KOPT-K1 (cell line): Measurements from ENCODE around the gene CHD2.

Experiments
- H3K27ac ChIP-seq: fragments of 200-600 bp; sonication (generic); 2 replicates; pipeline ENCODE4 v1.5.1; 2016; ENCODE audit warnings: antibody characterized with exemption, mild to moderate bottlenecking, low read depth, low read length; ENCODE audit not compliant: poor library complexity, severe bottlenecking
- H3K36me3 ChIP-seq: fragments of 200-600 bp; sonication (generic); 2 replicates; pipeline ENCODE4 v1.5.1; 2017; ENCODE audit warnings: antibody characterized with exemption, mild to moderate bottlenecking, low read length, moderate library complexity; ENCODE audit not compliant: insufficient read depth
- H3K9me3 ChIP-seq: fragments of 200-600 bp; sonication (generic); 2 replicates; pipeline ENCODE4 v1.5.1; 2017; ENCODE audit warnings: antibody characterized with exemption, low read length, mild to moderate bottlenecking; ENCODE audit not compliant: insufficient read depth, poor library complexity, severe bottlenecking

The CHD2 gene

GRCh38 chr15:93042211-93042610, 142.1 kb downstream of the CHD2 start:
- Histone ChIP-seq H3K36me3 (no peaks in the 10 kb centered on the region), H3K27ac (no peak overlapping the region), H3K9me3 (no peaks in the 10 kb centered on the region)

- H3K27ac ChIP-seq: no peak overlapping the region
- H3K36me3 ChIP-seq: no peaks in the 10 kb centered on the region
- no peaks in the 10 kb centered on the region for H3K9me3 ChIP-seq
These were observed 142.7 kb downstream of the CHD2 start for GRCh38 chr15:93042691-93043378.

GRCh38 chr15:93043621-93044300, 143.6 kb downstream of the CHD2 start:
- Histone ChIP-seq H3K9me3 (no peaks in the 10 kb centered on the region), H3K27ac (no peak overlapping the region), H3K36me3 (no peaks in the 10 kb centered on the region)

- H3K9me3 ChIP-seq: no peaks in the 10 kb centered on the region
- no peaks in the 10 kb centered on the region for H3K36me3 ChIP-seq
- no peak overlapping the region for H3K27ac ChIP-seq
These were observed 144.4 kb downstream of the CHD2 start for GRCh38 chr15:93044301-93045190.

GRCh38 chr15:93045191-93045785, 145.2 kb downstream of the CHD2 start:
- Histone ChIP-seq H3K27ac (no peak overlapping the region), H3K9me3 (no peaks in the 10 kb centered on the region), H3K36me3 (no peaks in the 10 kb centered on the region)

GRCh38 chr15:93046120-93046519, 146.0 kb downstream of the CHD2 start:
- H3K36me3 ChIP-seq: no peaks in the 10 kb centered on the region

GRCh38 chr15:93046721-93047120, 146.6 kb downstream of the CHD2 start:
- H3K9me3 ChIP-seq: no peaks in the 10 kb centered on the region
- no peak overlapping the region for H3K27ac ChIP-seq
- no peaks in the 10 kb centered on the region for H3K36me3 ChIP-seq

More at GRCh38 chr15:93046120-93046519, 146.0 kb downstream of the CHD2 start:
- Histone ChIP-seq H3K27ac (no peak overlapping the region), H3K9me3 (no peaks in the 10 kb centered on the region)

GRCh38 chr15:93047621-93048425, 147.7 kb downstream of the CHD2 start:
- peak overlapping the region; percentile 14 for H3K27ac ChIP-seq
- H3K36me3 ChIP-seq: no peaks in the 10 kb centered on the region

GRCh38 chr15:93048426-93048721, 148.2 kb downstream of the CHD2 start:
- no peaks in the 10 kb centered on the region for H3K36me3 ChIP-seq
- no peak overlapping the region for H3K27ac ChIP-seq
- H3K9me3 ChIP-seq: no peaks in the 10 kb centered on the region

More at GRCh38 chr15:93047621-93048425, 147.7 kb downstream of the CHD2 start:
- H3K9me3 ChIP-seq: no peaks in the 10 kb centered on the region

GRCh38 chr15:93048759-93049161, 148.6 kb downstream of the CHD2 start:
- Histone ChIP-seq H3K27ac (no peak overlapping the region), H3K9me3 (no peaks in the 10 kb centered on the region), H3K36me3 (no peaks in the 10 kb centered on the region)

GRCh38 chr15:93049233-93049632, 149.1 kb downstream of the CHD2 start:
- Histone ChIP-seq H3K27ac (no peak overlapping the region), H3K9me3 (no peaks in the 10 kb centered on the region), H3K36me3 (no peaks in the 10 kb centered on the region)

GRCh38 chr15:93049914-93050578, 149.9 kb downstream of the CHD2 start:
- Histone ChIP-seq H3K36me3 (no peaks in the 10 kb centered on the region), H3K27ac (no peak overlapping the region)

GRCh38 chr15:93050648-93051047, 150.5 kb downstream of the CHD2 start:
- Histone ChIP-seq H3K9me3 (no peaks in the 10 kb centered on the region), H3K36me3 (no peaks in the 10 kb centered on the region), H3K27ac (no peak overlapping the region)

More at GRCh38 chr15:93049914-93050578, 149.9 kb downstream of the CHD2 start:
- H3K9me3 ChIP-seq: no peaks in the 10 kb centered on the region
